Measurements from ENCODE around the gene MED4. TPM values are rescaled to one million over a fixed set of nuclear protein-coding genes. Genes with fewer than 3 reads are reported as not detected.

The MED4 gene
- total and polyA plus RNA-seq, 5 experiments from 2014 or later = 47.1 to 91.9 (median 88.9) TPM

Other genes with a start within 250 kb of the MED4 start
- 10 to 100 TPM; 28.6 to 33.4 TPM for gene SUCLA2, start 93.8 kb downstream of the MED4 start, total RNA-seq
- gene SUCLA2, start 93.8 kb downstream of the MED4 start, polyA plus RNA-seq = 10 to 100 TPM; 14.5 to 32.4 (median 31.8) TPM
- 1 to 10 TPM; 4.9 to 5.6 TPM for gene NUDT15, start 57.4 kb downstream of the MED4 start, total RNA-seq
- 1 to 10 TPM; 7.0 to 8.5 (median 7.3) TPM for gene NUDT15, start 57.4 kb downstream of the MED4 start, polyA plus RNA-seq
- 100 to 1,000 TPM; 733 to 793 TPM for gene ITM2B, start 138.1 kb upstream of the MED4 start, total RNA-seq
- 1,000 to 10,000 TPM; 1,063 to 1,292 (median 1,234) TPM for gene ITM2B, start 138.1 kb upstream of the MED4 start, polyA plus RNA-seq
- gene RB1, start 208.6 kb upstream of the MED4 start, total RNA-seq = 10 to 100 TPM; 27.3 to 32.6 TPM
- gene RB1, start 208.6 kb upstream of the MED4 start, polyA plus RNA-seq = 10 to 100 TPM; 11.9 to 18.0 (median 12.5) TPM